Measurements from ENCODE around the gene USP43.
A peak's percentile ranks its signal among the peaks of the same experiment; 100 is the strongest.

Gene USP43

DNA sequence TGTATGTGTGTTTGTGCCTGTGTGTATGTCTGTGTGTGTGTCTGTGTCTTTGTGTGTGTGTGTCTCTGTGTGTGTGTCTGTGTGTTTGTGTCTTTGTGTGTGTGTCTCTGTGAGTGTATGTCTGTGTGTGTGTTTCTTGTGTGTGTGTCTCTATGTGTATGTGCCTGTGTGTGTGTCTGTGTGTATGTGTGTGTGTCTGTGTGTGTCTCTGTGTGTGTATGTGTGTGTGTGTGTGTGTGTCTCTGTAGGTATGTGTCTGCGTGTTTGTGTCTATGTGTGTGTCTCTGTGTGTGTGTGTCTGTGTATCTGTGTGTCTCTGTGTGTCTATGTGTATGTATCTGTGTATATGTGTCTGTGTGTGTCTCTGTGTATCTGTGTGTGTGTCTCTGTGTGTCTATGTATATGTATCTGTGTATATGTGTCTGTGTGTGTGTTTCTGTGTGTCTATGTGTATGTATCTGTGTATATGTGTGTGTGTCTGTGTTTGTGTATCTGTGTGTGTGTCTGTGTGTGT, 70.2 kb downstream of the USP43 start:
- no peak for DNase-seq

DNA sequence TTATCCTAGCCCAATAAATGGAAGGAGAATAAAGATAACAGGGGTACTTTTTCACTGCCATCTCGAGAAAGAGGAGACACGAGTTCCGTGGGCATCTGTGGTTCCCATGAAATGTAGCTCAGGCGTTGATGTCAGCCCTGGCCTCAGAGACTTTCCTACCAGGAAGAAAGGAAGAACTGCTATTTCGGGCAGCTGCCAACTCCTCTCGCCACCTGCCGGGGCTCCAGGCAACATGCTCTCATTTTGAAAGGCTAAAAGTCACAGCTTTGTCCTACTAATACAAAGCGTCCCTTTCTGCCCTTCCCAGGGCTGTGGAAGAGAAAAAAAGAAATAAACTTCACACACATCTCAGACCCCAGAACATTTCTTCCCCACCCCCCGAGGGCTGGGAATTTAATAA, 80.3 kb downstream of the USP43 start:
- no peak for DNase-seq

DNA sequence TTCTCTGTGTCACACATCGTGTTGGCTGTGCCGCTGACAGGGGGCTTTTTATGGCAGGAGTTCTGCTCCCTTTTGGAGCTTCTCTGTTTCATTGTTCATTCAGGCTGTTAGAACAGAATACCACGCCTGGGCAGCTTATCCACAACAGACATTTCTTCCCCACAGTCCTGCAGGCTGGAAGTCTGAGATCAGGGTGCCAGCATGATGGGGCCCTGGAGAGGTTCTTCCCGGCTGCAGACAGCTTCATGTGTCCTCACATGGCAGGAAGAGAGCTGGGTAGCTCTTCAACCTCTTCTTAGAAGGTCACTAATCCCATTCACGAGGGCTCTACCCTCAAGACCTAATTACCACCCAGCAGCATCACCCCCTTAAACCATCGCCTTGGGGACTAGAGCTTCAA, 81.0 kb downstream of the USP43 start:
- no peak for DNase-seq

DNA sequence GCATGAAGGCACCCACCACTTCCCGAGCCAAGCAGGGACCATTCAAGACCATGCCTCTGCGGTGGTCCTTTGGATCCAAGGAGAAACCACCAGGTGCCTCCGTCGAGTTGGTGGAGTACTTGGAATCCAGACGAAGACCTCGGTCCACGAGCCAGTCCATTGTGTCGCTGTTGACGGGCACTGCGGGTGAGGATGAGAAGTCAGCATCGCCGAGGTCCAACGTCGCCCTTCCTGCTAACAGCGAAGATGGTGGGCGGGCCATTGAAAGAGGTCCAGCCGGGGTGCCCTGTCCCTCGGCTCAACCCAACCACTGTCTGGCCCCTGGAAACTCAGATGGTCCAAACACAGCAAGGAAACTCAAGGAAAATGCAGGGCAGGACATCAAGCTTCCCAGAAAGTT, 82.7 kb downstream of the USP43 start:
- no peak for DNase-seq

DNA sequence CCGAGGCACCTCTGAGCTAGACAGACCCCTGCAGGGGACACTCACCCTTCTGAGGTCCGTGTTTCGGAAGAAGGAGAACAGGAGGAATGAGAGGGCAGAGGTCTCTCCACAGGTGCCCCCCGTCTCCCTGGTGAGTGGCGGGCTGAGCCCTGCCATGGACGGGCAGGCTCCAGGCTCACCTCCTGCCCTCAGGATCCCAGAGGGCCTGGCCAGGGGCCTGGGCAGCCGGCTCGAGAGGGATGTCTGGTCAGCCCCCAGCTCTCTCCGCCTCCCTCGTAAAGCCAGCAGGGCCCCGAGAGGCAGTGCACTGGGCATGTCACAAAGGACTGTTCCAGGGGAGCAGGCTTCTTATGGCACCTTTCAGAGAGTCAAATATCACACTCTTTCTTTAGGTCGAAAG, 83.2 kb downstream of the USP43 start:
- DNase-seq, result no peak

DNA sequence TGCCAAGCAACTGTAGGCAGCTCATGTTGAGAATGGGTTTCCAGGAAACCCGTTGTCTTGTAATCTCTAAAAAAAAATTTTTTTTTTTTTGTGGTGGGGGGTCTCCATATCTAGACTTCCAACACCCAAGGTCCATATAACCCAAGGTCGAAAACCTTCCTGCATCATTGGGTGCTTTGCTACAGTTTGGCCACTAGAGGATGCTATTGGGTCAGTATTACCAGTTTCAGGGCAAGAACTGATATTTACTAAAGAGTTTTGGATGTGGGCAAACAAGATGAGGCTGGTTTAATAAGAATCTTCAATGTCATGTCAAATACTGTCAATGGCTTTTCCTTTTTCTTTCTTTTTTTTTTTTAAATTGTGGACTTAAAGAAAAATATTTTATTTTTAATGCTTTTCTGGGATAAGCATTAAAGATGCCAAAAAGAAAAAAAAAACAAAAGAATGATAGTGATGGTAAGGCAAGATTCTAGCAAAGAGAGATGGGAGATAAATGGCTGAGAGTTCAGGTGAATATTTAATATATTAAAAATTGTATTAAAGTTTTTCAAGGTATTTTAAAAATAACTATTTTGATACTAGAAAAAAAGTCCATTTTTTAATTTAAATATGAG, 83.8 kb downstream of the USP43 start:
- peak; percentile 2 to 34 (median 22) for DNase-seq

DNA sequence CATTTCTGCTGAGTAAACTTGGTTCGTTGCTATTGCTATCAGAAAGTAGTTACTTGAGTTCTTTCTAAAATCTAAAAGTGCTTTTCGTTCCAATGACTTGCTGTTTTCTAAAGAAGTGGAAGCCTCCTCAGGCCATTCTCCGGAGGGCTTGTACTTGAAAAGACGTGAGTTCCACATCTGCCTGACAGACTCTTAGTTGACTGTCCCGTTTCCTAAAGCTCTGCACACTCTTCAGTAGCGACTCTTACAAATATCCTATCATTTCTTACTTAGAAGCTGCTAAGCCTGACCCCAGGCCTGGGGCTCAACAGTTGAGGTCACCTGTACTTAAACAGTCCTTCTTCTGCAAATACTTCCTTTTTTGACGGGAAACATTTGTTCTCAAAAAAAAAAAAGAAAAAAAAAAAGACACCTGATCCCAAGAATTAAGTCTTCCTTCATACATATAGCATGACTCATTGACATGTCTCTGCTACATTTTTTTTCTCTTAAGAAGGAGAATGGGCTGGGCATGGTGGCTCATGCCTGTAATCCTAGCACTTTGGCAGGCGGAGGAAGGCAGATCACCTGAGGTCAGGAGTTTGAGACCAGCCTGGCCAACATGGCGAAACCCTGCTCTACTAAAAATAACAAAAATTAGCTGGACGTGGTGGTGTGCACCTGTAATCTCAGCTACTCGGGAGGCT, 84.6 kb downstream of the USP43 start:
- DNase-seq, result no peak

DNA sequence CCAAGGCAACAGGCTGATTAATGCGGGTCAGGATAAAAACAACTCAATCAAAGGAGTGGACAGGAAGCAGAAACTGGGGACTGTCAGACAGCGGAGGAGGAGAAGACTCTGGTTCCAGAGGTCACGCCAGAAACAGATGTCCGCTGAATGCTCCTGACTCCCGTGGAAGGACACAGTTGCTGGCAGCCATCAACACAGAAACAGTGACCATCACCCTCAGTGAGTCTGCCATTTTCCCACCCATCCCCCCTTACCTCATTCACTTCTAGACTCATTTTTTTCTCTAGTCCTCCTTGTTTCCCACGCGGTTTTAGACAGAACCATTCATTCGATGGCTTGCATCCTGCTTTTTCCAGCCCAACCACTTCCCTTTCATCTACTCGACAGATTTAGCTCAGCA, 105.2 kb downstream of the USP43 start:
- no peak for DNase-seq

DNA sequence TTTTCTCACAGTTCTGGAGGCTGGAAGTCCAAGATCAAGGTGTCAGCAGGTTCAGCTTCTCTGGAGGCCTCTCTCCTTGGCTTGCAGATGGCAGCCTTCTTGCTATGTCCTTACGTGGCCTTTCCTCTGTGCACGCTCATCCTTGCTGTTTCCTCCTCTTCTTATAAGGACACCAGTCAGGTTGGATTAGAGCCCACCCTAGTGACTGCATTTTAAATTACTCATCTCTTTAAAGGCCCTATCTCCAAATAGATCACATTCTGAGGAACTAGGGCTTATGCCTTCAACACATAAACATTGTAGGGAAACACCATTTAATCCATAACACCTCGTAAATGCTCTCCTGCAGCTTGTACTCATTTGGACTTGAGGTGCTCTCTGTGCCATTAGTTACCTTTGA, 109.8 kb downstream of the USP43 start:
- no peak for DNase-seq

DNA sequence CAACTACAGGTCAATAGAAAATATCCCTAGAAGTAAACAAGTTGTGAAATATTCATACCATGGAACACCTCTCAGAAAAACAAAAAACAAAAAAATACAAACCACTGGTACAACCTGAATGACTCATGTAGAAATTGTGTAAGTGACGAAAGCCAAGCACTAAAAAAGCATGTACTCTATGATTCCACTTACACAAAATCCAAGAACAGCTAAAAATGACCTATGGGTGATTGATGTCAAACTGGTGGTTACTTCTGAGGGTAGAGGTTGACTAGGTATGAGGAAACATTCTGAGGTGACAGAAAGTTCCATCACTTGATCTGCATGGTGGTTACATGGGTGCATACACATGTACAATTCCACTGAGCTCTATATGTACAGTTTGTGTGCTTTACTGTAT, 114.9 kb downstream of the USP43 start:
- no peak for DNase-seq

DNA sequence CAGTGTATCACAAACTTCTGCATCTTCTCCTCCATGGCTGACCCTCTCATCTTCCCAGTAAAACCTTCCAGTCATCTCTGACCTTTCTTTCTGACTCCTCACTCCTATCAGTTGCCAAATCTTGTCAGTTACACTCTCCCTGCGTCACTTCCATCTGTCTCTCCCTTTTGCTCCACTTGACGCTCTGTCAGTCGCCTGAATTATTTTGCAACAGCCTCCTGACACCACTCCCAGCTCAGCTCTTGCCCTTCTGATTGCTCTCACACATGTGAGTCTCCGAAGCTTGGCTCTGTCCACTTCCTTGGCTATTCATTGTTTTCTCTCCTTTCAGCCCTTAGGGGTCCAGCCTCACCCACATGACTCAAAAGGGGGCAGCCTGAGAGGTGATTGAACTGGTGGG, 118.3 kb downstream of the USP43 start:
- no peak for DNase-seq

DNA sequence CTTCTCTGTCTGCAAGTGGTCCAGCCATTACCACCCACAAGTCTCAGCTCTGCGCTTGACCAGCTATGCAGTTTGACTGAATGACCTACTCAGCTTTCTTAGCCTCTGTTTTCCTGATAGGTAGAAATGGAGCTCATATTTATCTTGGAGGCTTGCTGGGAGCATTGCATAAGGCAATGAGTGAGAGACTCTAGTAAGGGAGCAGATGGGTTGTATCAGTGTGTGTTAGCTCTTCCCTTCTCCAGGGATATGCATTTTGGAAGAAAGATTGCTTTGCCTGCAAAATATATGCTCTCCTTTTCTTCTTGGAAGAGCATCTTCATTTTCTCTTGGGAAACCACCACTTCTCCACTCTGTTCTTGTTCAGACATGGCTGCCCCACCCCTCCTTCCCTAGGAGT, 120.0 kb downstream of the USP43 start:
- DNase-seq, result no peak

DNA sequence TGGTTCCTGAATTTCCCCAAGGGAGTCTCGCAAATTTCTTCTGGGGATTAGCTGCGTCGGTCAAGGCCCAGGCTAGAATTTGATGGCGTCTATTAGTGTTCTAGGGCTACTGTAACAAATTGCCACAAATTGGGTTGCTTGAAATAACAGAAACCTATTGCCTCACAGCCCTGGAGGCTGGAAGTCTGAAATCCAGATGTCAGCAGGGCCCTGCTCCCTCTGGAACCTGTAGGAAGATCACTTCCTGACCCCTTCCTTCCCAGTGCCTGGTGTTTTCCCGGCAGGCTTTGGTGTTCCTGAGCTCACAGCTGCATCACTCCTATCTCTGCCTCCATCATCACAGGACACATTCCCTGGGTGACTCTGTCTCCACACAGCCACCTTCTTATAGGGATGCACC, 121.7 kb downstream of the USP43 start:
- no peak for DNase-seq

DNA sequence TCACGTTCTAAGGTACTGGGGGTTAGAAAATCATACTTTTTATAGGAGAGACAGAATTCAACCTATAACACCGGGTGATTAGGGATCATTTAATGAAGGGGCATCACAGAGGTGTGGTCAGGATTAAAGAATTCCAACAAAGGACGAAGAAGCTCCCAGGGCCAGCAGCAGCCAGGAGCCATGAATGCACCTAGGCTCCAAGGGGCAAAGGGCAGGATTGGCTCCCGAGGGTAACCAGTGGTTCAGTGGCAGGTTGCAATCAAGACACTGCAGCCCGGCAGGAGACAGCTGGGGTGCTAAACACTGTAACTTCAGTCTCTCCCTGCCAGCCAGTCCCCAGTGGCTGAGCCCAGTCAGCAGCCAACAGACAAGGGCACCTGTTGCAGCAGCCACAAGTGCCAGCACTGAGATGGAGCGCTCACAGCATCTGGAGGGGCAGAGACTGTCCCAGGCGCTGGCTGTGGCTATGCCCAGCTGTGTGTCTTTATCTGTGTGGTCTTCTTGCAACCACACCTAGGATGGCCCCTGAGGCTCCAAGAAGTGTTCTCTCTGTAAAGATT, 122.2 kb downstream of the USP43 start:
- no peak for DNase-seq

DNA sequence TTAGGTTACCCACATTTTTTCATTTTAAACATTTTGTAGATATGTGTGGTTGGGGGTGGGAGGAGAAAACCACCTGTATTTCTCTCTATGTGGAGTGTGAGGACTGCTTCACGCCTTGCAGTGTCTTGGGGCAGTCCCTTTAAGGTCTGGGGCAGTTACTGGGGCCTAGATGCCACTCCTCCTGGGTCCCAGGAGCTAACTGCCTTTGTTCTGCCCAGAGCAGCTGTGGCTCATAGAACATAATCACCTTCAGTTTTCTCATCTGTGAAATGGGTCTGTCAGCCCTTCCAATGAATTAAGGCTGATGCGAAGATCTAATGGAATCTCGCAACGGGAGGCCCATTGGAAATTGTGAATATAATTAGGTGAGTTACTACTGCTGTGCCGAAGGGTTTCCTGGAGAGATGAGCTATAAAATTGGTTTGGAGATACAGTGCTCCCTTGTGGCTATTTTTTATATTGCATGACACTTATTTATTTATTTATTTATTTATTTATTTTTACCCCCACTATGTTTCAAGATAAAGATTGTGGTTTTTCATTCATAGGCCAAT, 123.1 kb downstream of the USP43 start:
- DNase-seq, result peak in 2 of 3 experiments; percentile 10 to 46

DNA sequence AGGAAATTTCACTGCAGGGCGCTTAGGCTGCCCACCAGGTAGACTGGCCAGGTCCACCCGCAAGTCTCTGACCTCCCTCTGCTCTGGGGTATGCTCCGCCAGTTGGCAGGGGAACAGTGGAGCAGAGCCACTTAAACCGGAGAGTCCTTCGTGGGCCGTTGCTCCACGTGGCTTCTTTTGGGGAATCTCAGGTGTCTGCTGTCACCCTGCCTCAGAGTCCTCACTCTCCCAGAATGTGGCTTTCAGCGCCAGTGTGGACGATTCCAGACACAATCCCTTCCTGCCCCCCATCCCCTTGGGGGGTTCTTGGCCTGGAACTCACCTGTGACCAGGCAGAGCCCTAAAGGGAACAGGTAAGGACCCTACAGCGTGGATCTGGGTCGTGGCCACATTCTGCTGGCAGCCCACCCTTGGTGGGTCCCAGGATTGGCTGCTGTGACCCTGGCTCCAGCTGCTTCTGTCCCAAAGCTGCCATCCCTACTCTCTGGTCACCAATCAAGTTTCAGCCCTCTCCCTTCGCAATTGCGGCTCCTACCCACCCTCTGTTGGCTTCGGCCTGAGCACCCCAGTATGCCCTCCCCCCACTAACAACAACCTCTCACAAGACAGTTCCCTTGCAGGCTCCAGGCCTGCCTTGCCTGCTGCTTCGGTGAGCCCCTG, 123.8 kb downstream of the USP43 start:
- DNase-seq, result no peak

DNA sequence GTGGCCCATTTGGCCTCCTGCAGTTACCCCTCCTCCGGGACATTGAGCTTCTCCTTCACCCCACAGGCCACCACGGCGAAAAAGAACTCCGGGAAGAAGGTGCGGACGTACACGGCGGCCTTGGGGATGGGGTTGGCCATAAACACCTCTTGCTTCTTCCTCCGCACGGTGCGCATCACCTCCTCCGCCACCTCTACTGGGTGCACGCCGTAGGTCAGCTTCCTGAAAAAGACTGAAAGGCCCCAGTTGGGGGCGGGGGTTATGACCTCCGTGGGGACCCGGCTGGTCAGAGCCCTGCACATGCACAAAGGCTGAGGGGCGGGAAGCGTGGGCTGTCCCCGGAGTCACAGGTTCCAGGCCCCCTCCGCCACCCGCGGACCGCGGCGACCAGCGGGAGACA, 126.1 kb downstream of the USP43 start:
- no peak for DNase-seq

DNA sequence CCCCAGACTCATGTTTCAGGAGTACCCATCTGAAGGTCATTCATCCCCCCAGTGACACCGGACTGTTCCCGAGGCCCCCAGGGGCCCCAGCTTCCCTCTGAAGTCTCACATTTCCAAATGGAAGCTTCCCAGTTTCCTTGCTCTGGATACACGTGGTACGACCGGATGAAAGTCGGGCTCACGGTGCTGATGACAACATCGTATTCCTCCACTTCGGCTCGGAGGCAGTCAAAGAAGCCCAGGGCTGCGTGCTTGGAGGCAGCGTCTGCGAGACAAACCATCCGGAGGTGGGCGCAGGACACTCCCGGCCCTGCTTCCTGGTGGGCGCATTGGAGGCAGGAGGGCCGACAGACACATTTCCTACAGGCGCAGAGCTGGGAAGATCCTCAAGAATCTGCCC, 127.3 kb downstream of the USP43 start:
- no peak for DNase-seq

DNA sequence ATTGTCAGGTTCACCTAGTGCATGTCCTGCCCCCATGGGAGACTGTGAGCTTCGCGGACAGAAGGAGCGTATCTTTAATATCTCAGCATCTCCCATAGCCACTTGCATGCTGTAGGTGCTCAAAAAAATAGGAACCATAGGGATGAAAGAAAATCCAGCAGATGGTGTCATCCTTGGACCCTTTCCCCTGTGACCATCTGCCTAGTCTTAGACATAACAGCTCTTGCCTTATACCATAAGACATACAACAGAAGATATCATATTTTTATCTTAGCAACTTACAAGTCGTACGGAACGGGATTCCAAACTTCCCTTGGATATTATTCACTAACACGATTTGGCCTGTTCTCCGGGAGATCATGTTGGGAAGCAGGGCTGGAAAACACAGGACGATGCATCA, 131.6 kb downstream of the USP43 start:
- no peak for DNase-seq

All from NCI-H1417 (cell line).